MV-4-11 (cell line): ENCODE results near the gene PRKG1.
"Not testable (repeated sequence)": the region's sequence is repeated elsewhere in the genome, so short reads cannot be mapped to it uniquely, and the experiment has no call there.

Source experiments
- DNase-seq: peaks from one replicate; lab custom pipeline; 2025; lab: John Stamatoyannopoulos, UW

The PRKG1 gene

GRCh38 chr10:52215745-52216361, 1141.6 kb downstream of the PRKG1 start:
- peak; percentile 70 for DNase-seq

GRCh38 chr10:52216852-52217251, 1142.6 kb downstream of the PRKG1 start:
- peak; percentile 94 for DNase-seq

GRCh38 chr10:52217531-52217930, 1143.2 kb downstream of the PRKG1 start:
- DNase-seq = no peak

- DNase-seq = no peak
These were observed 1146.7 kb downstream of the PRKG1 start for GRCh38 chr10:52220947-52221346.

GRCh38 chr10:52221923-52222322, 1147.6 kb downstream of the PRKG1 start:
- no peak for DNase-seq

- DNase-seq = no peak
These were observed 1152.0 kb downstream of the PRKG1 start for GRCh38 chr10:52226197-52226847.

- no peak for DNase-seq
These were observed 1154.3 kb downstream of the PRKG1 start for GRCh38 chr10:52228556-52228955.

- no peak for DNase-seq
These were observed 1155.1 kb downstream of the PRKG1 start for GRCh38 chr10:52229291-52229931.

- peak; percentile 57 for DNase-seq
These were observed 1158.5 kb downstream of the PRKG1 start for GRCh38 chr10:52232561-52233350.

GRCh38 chr10:52233351-52233991, 1159.2 kb downstream of the PRKG1 start:
- not testable (repeated sequence) for DNase-seq

GRCh38 chr10:52239771-52240170, 1165.5 kb downstream of the PRKG1 start:
- no peak for DNase-seq

GRCh38 chr10:52245547-52245946, 1171.3 kb downstream of the PRKG1 start:
- DNase-seq = no peak

- not testable (repeated sequence) for DNase-seq
These were observed 1173.6 kb downstream of the PRKG1 start for GRCh38 chr10:52247929-52248328.

GRCh38 chr10:52248697-52249306, 1174.5 kb downstream of the PRKG1 start:
- no peak for DNase-seq

- no peak for DNase-seq
These were observed 1175.6 kb downstream of the PRKG1 start for GRCh38 chr10:52249850-52250395.

- no peak for DNase-seq
These were observed 1176.2 kb downstream of the PRKG1 start for GRCh38 chr10:52250510-52250909.

GRCh38 chr10:52252307-52252706, 1178.0 kb downstream of the PRKG1 start:
- no peak for DNase-seq

GRCh38 chr10:52256832-52257691, 1182.8 kb downstream of the PRKG1 start:
- DNase-seq = no peak

- no peak for DNase-seq
These were observed 1183.4 kb downstream of the PRKG1 start for GRCh38 chr10:52257692-52258075.

GRCh38 chr10:52258799-52259425, 1184.6 kb downstream of the PRKG1 start:
- no peak for DNase-seq
